A673 (cell line): ENCODE measurements around the gene KYAT1. TPM values are rescaled to one million over a fixed set of nuclear protein-coding genes. Genes with fewer than 3 reads are reported as not detected.
A peak's percentile ranks its signal among the peaks of the same experiment; 100 is the strongest.

Source experiments
- BruUV-seq: library from RNA; stranded (reverse); fragments of 400-500 nt; replicated peaks from 2 replicates; lab custom pipeline; 2021; lab: Mats Ljungman, UMichigan
- CTCF ChIA-PET: fragments of 300-600 bp; sonication (Branson Sonifier 250); formaldehyde crosslinking; loops from one replicate; lab custom pipeline; 2022; ENCODE audit warnings: antibody characterized with exemption; lab: Charles Lee
- POLR2A ChIA-PET: fragments of 300-600 bp; sonication (Branson Sonifier 250); formaldehyde crosslinking; loops from one replicate; lab custom pipeline; 2022; ENCODE audit warnings: antibody characterized with exemption; ENCODE audit not compliant: low non-redundant PET; lab: Charles Lee
- DNase-seq: peaks from one replicate; pipeline ENCODE4 v3.0.0-alpha.2; 2015; ENCODE audit warnings: low spot score
- H3K27ac ChIP-seq: fragments of 200-600 bp; sonication (generic); 2 replicates; pipeline ENCODE4 v1.5.1; 2016; ENCODE audit warnings: mixed run types, low read depth, mild to moderate bottlenecking, mixed read lengths, antibody characterized with exemption, low read length; ENCODE audit not compliant: poor library complexity, severe bottlenecking
- H3K27me3 ChIP-seq: fragments of 200-600 bp; sonication (generic); replicated peaks from 2 replicates; pipeline ENCODE4 v1.6.1; 2017; ENCODE audit warnings: mixed run types, low read depth, mild to moderate bottlenecking, mixed read lengths, antibody characterized with exemption, low read length; ENCODE audit not compliant: insufficient read depth, poor library complexity
- H3K36me3 ChIP-seq: fragments of 200-600 bp; sonication (generic); 2 replicates; pipeline ENCODE4 v1.6.1; 2016; ENCODE audit warnings: mixed run types, mild to moderate bottlenecking, mixed read lengths, antibody characterized with exemption, low read length; ENCODE audit not compliant: insufficient read depth, poor library complexity, severe bottlenecking
- H3K4me1 ChIP-seq: fragments of 200-600 bp; sonication (generic); 2 replicates; pipeline ENCODE4 v1.6.1; 2017; ENCODE audit warnings: mixed run types, mild to moderate bottlenecking, mixed read lengths, antibody characterized with exemption, low read length; ENCODE audit not compliant: insufficient read depth, poor library complexity, severe bottlenecking
- H3K4me3 ChIP-seq: fragments of 200-600 bp; sonication (generic); 2 replicates; pipeline ENCODE4 v1.5.1; 2016; ENCODE audit warnings: low read depth, mixed run types, mild to moderate bottlenecking, mixed read lengths, low read length; ENCODE audit not compliant: poor library complexity, severe bottlenecking
- H3K9me3 ChIP-seq: fragments of 200-600 bp; sonication (generic); 2 replicates; pipeline ENCODE4 v1.6.1; 2016; ENCODE audit warnings: mixed run types, low read depth, mild to moderate bottlenecking, mixed read lengths, antibody characterized with exemption, low read length; ENCODE audit not compliant: poor library complexity, severe bottlenecking
- CTCF ChIP-seq: fragments of 300-800, 200-600 bp; sonication (generic); conservative IDR thresholded peaks from 2 replicates; pipeline ENCODE4 v1.5.1; 2017; ENCODE audit warnings: low read depth, mild to moderate bottlenecking, antibody characterized with exemption, low read length, moderate library complexity, mixed read lengths
- EZH2 ChIP-seq: fragments of 200-600 bp; sonication (generic); IDR thresholded peaks from 2 replicates; pipeline ENCODE4 v1.6.1; 2017; ENCODE audit warnings: borderline replicate concordance, low read depth, mild to moderate bottlenecking, mixed read lengths, antibody characterized with exemption, low read length; ENCODE audit not compliant: poor library complexity, severe bottlenecking
- intact Hi-C: fragments of 100-400 bp; cut with micrococcal nuclease; formaldehyde crosslinking; loops from one replicate; pipeline ENCODE4 v1.10.0; 2022; ENCODE audit not compliant: unreplicated experiment
- total RNA-seq: library from RNA; stranded (reverse); gene quantifications from 2 replicates; pipeline ENCODE4 v1.2.3, GENCODE V29; 2021

Gene KYAT1
- total RNA-seq, 1 experiment from 2014 or later = 17.9 TPM

GRCh38 chr9:128818099-128818838 lies 63.5 kb downstream of the KYAT1 start, which contains the start of gene ENDOG:
TSS of gene ENDOG (plus strand) at chr9:128818500. CDS start at chr9:128818685, 185 bp downstream.
- ChIA-PET CTCF (interaction anchor here (0.5 to 1.1 kb wide), 9 partner anchors 12 to 1281 kb away, joined by 3 to 10 read pairs (median 4); partner anchors contain the start of genes SPOUT1 and ZDHHC12), POLR2A (interaction anchor here (0.6 kb wide), 1 partner anchor 59 kb away, joined by 5 read pairs; no protein-coding TSS in a partner anchor)
- no peaks in the 10 kb centered on the region for H3K9me3 ChIP-seq
- H3K4me1 ChIP-seq = peaks cover 7% of the 10 kb centered on the region
- peaks cover 22% of the 10 kb centered on the region for H3K36me3 ChIP-seq
- peak within 1 kb of the TSS; percentile 73 for H3K4me3 ChIP-seq
- intact Hi-C loops = no loop called here
- DNase-seq = peak; percentile 99
- TF ChIP-seq CTCF = peak; percentile 70
- TF ChIP-seq EZH2 = no peak
- no peaks in the 10 kb centered on the region for H3K27me3 ChIP-seq
- peak within 1 kb of the TSS; percentile 87 for H3K27ac ChIP-seq
- no TSS peak for BruUV-seq

GRCh38 chr9:128810873-128811272 lies 70.9 kb downstream of the KYAT1 start:
- H3K9me3 ChIP-seq = no peaks in the 10 kb centered on the region
- H3K27me3 ChIP-seq = no peaks in the 10 kb centered on the region
- BruUV-seq = no TSS peak
- H3K4me3 ChIP-seq = no peak overlapping the region
- ChIA-PET POLR2A (no interaction called here), CTCF (no interaction called here)
- H3K27ac ChIP-seq = no peak overlapping the region
- H3K36me3 ChIP-seq = peaks cover 5% of the 10 kb centered on the region
- DNase-seq = no peak
- intact Hi-C loops = no loop called here
- no peaks in the 10 kb centered on the region for H3K4me1 ChIP-seq
- TF ChIP-seq CTCF = no peak
- no peak for TF ChIP-seq EZH2

- Histone ChIP-seq H3K36me3 (peaks cover 11% of the 10 kb centered on the region), H3K27ac (no peak overlapping the region), H3K9me3 (no peaks in the 10 kb centered on the region), H3K27me3 (no peaks in the 10 kb centered on the region), H3K4me3 (no peak overlapping the region), H3K4me1 (no peaks in the 10 kb centered on the region)
- no peak for DNase-seq
- no peak for TF ChIP-seq EZH2
- 0 out of 2 replicates have a peak, but pooled peaks have one; percentile 14 for TF ChIP-seq CTCF
- CTCF ChIA-PET = no interaction called here
- no TSS peak for BruUV-seq
- intact Hi-C loops = no loop called here
- POLR2A ChIA-PET = no interaction called here
Observed at GRCh38 chr9:128809831-128810230, 71.9 kb downstream of the KYAT1 start.
